WTC11 (cell line): ENCODE measurements around the gene YWHAH. TPM values are rescaled to one million over a fixed set of nuclear protein-coding genes. Genes with fewer than 3 reads are reported as not detected.

Experiments
- ATAC-seq: fragments of 200-7000 bp; cut with Tn5 transposase; 2 replicates; pipeline ENCODE4 v1.10.0; 2021; ENCODE audit warnings: mild to moderate bottlenecking, moderate library complexity
- CTCF ChIA-PET: fragments of 300-600 bp; sonication (Branson Sonifier 250); formaldehyde crosslinking; loops from one replicate; lab custom pipeline; 2021; ENCODE audit warnings: antibody characterized with exemption; lab: Charles Lee
- POLR2A ChIA-PET: fragments of 350-600 bp; sonication (Branson Sonifier 250); formaldehyde crosslinking; loops from one replicate; lab custom pipeline; 2021; ENCODE audit warnings: antibody characterized with exemption; lab: Charles Lee
- DNase-seq: peaks from one replicate; pipeline ENCODE4 v3.0.0; 2021; ENCODE audit warnings: low spot score
- H3K27ac Mint-ChIP-seq: 2 replicates; pipeline ENCODE4 v1.8.0; 2021; ENCODE audit warnings: mixed read lengths
- H3K27me3 Mint-ChIP-seq: 2 replicates; pipeline ENCODE4 v1.8.0; 2021; ENCODE audit warnings: low read depth, mild to moderate bottlenecking, moderate library complexity, mixed read lengths
- H3K36me3 Mint-ChIP-seq: 2 replicates; pipeline ENCODE4 v1.8.0; 2021; ENCODE audit warnings: mixed read lengths
- H3K4me1 Mint-ChIP-seq: 2 replicates; pipeline ENCODE4 v1.8.0; 2022; ENCODE audit warnings: mixed read lengths
- H3K4me3 Mint-ChIP-seq: 2 replicates; pipeline ENCODE4 v1.8.0; 2021; ENCODE audit warnings: mild to moderate bottlenecking, moderate library complexity, mixed read lengths
- H3K9me3 Mint-ChIP-seq: 2 replicates; pipeline ENCODE4 v1.8.0; 2021; ENCODE audit warnings: mixed read lengths
- CTCF ChIP-seq: fragments of 200-600 bp; IDR thresholded peaks from 2 replicates; pipeline ENCODE4 v1.8.0; 2022; ENCODE audit warnings: antibody characterized with exemption
- ELF4 ChIP-seq: sonication (generic); formaldehyde crosslinking; IDR thresholded peaks from 2 replicates; pipeline ENCODE4 v1.8.1; 2022; ENCODE audit warnings: low read depth, mild to moderate bottlenecking, moderate library complexity, missing genetic modification reagents
- ETV6 ChIP-seq: sonication (generic); formaldehyde crosslinking; IDR thresholded peaks from 2 replicates; pipeline ENCODE4 v1.8.1; 2022; ENCODE audit warnings: mild to moderate bottlenecking, missing genetic modification reagents
- JAZF1 ChIP-seq: fragments of 250-450 bp; sonication (Bioruptor Pico); IDR thresholded peaks from 2 replicates; pipeline ENCODE4 v1.9.0; 2021; ENCODE audit warnings: moderate library complexity, mild to moderate bottlenecking, inconsistent platforms
- NFYB ChIP-seq: sonication (generic); formaldehyde crosslinking; conservative IDR thresholded peaks from 2 replicates; pipeline ENCODE4 v1.8.0; 2022; ENCODE audit warnings: low read depth, missing genetic modification reagents
- PRRX2 ChIP-seq: fragments of 250-450 bp; sonication (Bioruptor Pico); IDR thresholded peaks from 2 replicates; pipeline ENCODE4 v1.8.0; 2021; ENCODE audit warnings: mild to moderate bottlenecking
- ZNF138 ChIP-seq: sonication (generic); formaldehyde crosslinking; conservative IDR thresholded peaks from 2 replicates; pipeline ENCODE4 v1.8.1; 2022; ENCODE audit warnings: mild to moderate bottlenecking, moderate library complexity, missing genetic modification reagents
- ZNF219 ChIP-seq: sonication (generic); formaldehyde crosslinking; IDR thresholded peaks from 2 replicates; pipeline ENCODE4 v1.8.0; 2023; ENCODE audit warnings: missing genetic modification reagents, mild to moderate bottlenecking, borderline replicate concordance
- ZNF281 ChIP-seq: sonication (generic); formaldehyde crosslinking; IDR thresholded peaks from 2 replicates; pipeline ENCODE4 v1.8.0; 2023; ENCODE audit warnings: mild to moderate bottlenecking, missing genetic modification reagents
- ZNF317 ChIP-seq: sonication (generic); formaldehyde crosslinking; IDR thresholded peaks from 2 replicates; pipeline ENCODE4 v1.8.1; 2023; ENCODE audit warnings: low read depth, mild to moderate bottlenecking, moderate library complexity, missing genetic modification reagents, borderline replicate concordance
- ZNF671 ChIP-seq: fragments of 250-450 bp; sonication (Bioruptor Pico); IDR thresholded peaks from 2 replicates; pipeline ENCODE4 v1.8.0; 2021; ENCODE audit warnings: mild to moderate bottlenecking
- total RNA-seq: library from RNA; stranded (reverse); gene quantifications from 3 replicates; pipeline ENCODE4 v1.2.3, GENCODE V29; 2021
- TF ChIP-seq, protein P1 (sequence below): fragments of 250-450 bp; sonication (Bioruptor Pico); IDR thresholded peaks from 2 replicates; pipeline ENCODE4 v1.9.0; 2021; ENCODE audit warnings: mild to moderate bottlenecking
- TF ChIP-seq, protein P2 (sequence below): sonication (generic); formaldehyde crosslinking; IDR thresholded peaks from 2 replicates; pipeline ENCODE4 v1.8.0; 2022; ENCODE audit warnings: mild to moderate bottlenecking, missing genetic modification reagents
- TF ChIP-seq, protein P3 (sequence below): fragments of 250-450 bp; sonication (Bioruptor Pico); IDR thresholded peaks from 2 replicates; pipeline ENCODE4 v2.1.2; 2022; ENCODE audit warnings: mild to moderate bottlenecking, moderate library complexity
- TF ChIP-seq, protein P4 (sequence below): sonication (generic); formaldehyde crosslinking; IDR thresholded peaks from 2 replicates; pipeline ENCODE4 v1.8.1; 2022; ENCODE audit warnings: mild to moderate bottlenecking, missing genetic modification reagents, moderate library complexity, borderline replicate concordance
- TF ChIP-seq, protein P5 (sequence below): sonication (generic); formaldehyde crosslinking; IDR thresholded peaks from 2 replicates; pipeline ENCODE4 v1.8.1; 2023; ENCODE audit warnings: mild to moderate bottlenecking, missing genetic modification reagents
- TF ChIP-seq, protein P6 (sequence below): sonication (generic); formaldehyde crosslinking; conservative IDR thresholded peaks from 2 replicates; pipeline ENCODE4 v1.8.1; 2023; ENCODE audit warnings: mild to moderate bottlenecking, low read depth, missing genetic modification reagents, moderate library complexity

Gene YWHAH
- total RNA-seq, 1 experiment from 2014 or later, result 203 TPM

DNA sequence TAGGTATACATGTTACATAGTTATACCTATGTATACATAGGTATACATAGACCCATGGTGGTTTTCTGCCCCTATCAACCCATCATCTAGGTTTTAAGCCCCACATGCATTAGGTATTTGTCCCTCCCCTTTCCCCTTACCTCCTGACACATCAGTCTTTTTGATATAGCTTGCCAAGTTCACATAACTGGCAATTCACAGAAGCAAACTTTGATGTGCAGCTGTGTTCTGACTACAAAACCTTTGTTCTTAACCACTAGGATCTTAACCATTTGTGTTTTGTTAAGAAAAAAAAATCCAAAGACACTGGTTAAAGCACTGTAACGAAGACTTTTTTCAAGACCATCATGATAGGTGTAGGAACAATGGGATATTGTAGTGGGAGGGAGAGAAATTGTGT lies 55.8 kb downstream of the YWHAH start (continued):
- no peak for TF ChIP-seq ZNF281 (CRISPR knock-in tag)
- TF ChIP-seq ZNF138 (CRISPR knock-in tag), result no peak
- no peak for TF ChIP-seq ETV6 (CRISPR knock-in tag)
- TF ChIP-seq, protein P1, sequence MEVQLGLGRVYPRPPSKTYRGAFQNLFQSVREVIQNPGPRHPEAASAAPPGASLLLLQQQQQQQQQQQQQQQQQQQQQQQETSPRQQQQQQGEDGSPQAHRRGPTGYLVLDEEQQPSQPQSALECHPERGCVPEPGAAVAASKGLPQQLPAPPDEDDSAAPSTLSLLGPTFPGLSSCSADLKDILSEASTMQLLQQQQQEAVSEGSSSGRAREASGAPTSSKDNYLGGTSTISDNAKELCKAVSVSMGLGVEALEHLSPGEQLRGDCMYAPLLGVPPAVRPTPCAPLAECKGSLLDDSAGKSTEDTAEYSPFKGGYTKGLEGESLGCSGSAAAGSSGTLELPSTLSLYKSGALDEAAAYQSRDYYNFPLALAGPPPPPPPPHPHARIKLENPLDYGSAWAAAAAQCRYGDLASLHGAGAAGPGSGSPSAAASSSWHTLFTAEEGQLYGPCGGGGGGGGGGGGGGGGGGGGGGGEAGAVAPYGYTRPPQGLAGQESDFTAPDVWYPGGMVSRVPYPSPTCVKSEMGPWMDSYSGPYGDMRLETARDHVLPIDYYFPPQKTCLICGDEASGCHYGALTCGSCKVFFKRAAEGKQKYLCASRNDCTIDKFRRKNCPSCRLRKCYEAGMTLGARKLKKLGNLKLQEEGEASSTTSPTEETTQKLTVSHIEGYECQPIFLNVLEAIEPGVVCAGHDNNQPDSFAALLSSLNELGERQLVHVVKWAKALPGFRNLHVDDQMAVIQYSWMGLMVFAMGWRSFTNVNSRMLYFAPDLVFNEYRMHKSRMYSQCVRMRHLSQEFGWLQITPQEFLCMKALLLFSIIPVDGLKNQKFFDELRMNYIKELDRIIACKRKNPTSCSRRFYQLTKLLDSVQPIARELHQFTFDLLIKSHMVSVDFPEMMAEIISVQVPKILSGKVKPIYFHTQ (CRISPR knock-in tag), result no peak

DNA sequence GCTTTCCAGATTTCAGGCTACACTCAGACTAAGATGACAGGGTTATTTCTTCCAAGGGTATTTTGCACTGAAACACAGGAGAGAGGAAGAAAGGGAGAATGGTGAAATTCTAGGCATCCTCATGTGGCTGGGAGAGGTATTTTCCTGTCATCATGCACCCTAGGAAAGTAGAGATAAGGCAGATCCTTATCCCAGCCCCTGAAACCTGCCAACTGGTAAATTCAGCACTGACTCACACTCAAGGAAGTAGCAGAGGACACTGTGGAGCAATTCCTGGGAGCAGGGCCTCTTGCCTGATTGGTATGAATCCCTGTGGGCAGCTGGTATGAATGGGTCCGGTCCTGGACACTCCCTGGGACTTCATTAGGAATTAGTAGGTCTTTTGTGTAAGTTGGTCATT lies 61.1 kb downstream of the YWHAH start:
- no peak for DNase-seq
- H3K27me3 Mint-ChIP-seq, result peaks cover under 1% of the 10 kb centered on the region
- ATAC-seq, result no peak
- peaks cover 8% of the 10 kb centered on the region; the same call in 1 of the 2 replicates for H3K9me3 Mint-ChIP-seq
- CTCF ChIA-PET, result no interaction called here
- H3K4me1 Mint-ChIP-seq, result no peaks in the 10 kb centered on the region
- POLR2A ChIA-PET, result no interaction called here
- no peak overlapping the region for H3K27ac Mint-ChIP-seq
- no peaks in the 10 kb centered on the region for H3K36me3 Mint-ChIP-seq
- H3K4me3 Mint-ChIP-seq, result no peak overlapping the region
- TF ChIP-seq JAZF1 (CRISPR knock-in tag) (no peak), ZNF219 (CRISPR knock-in tag) (no peak), NFYB (CRISPR knock-in tag) (no peak), ELF4 (CRISPR knock-in tag) (no peak), PRRX2 (no peak), ZNF138 (CRISPR knock-in tag) (no peak), CTCF (no peak), ZNF317 (CRISPR knock-in tag) (no peak), ZNF671 (CRISPR knock-in tag) (no peak)
- TF ChIP-seq, protein P2, sequence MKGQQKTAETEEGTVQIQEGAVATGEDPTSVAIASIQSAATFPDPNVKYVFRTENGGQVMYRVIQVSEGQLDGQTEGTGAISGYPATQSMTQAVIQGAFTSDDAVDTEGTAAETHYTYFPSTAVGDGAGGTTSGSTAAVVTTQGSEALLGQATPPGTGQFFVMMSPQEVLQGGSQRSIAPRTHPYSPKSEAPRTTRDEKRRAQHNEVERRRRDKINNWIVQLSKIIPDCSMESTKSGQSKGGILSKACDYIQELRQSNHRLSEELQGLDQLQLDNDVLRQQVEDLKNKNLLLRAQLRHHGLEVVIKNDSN (CRISPR knock-in tag), result no peak
- TF ChIP-seq, protein P3, sequence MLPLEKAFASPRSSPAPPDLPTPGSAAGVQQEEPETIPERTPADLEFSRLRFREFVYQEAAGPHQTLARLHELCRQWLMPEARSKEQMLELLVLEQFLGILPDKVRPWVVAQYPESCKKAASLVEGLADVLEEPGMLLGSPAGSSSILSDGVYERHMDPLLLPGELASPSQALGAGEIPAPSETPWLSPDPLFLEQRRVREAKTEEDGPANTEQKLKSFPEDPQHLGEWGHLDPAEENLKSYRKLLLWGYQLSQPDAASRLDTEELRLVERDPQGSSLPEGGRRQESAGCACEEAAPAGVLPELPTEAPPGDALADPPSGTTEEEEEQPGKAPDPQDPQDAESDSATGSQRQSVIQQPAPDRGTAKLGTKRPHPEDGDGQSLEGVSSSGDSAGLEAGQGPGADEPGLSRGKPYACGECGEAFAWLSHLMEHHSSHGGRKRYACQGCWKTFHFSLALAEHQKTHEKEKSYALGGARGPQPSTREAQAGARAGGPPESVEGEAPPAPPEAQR (CRISPR knock-in tag), result no peak
- TF ChIP-seq, protein P4, sequence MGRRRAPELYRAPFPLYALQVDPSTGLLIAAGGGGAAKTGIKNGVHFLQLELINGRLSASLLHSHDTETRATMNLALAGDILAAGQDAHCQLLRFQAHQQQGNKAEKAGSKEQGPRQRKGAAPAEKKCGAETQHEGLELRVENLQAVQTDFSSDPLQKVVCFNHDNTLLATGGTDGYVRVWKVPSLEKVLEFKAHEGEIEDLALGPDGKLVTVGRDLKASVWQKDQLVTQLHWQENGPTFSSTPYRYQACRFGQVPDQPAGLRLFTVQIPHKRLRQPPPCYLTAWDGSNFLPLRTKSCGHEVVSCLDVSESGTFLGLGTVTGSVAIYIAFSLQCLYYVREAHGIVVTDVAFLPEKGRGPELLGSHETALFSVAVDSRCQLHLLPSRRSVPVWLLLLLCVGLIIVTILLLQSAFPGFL, result no peak
- TF ChIP-seq, protein P5, sequence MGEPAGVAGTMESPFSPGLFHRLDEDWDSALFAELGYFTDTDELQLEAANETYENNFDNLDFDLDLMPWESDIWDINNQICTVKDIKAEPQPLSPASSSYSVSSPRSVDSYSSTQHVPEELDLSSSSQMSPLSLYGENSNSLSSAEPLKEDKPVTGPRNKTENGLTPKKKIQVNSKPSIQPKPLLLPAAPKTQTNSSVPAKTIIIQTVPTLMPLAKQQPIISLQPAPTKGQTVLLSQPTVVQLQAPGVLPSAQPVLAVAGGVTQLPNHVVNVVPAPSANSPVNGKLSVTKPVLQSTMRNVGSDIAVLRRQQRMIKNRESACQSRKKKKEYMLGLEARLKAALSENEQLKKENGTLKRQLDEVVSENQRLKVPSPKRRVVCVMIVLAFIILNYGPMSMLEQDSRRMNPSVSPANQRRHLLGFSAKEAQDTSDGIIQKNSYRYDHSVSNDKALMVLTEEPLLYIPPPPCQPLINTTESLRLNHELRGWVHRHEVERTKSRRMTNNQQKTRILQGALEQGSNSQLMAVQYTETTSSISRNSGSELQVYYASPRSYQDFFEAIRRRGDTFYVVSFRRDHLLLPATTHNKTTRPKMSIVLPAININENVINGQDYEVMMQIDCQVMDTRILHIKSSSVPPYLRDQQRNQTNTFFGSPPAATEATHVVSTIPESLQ (CRISPR knock-in tag), result no peak
- TF ChIP-seq, protein P6, sequence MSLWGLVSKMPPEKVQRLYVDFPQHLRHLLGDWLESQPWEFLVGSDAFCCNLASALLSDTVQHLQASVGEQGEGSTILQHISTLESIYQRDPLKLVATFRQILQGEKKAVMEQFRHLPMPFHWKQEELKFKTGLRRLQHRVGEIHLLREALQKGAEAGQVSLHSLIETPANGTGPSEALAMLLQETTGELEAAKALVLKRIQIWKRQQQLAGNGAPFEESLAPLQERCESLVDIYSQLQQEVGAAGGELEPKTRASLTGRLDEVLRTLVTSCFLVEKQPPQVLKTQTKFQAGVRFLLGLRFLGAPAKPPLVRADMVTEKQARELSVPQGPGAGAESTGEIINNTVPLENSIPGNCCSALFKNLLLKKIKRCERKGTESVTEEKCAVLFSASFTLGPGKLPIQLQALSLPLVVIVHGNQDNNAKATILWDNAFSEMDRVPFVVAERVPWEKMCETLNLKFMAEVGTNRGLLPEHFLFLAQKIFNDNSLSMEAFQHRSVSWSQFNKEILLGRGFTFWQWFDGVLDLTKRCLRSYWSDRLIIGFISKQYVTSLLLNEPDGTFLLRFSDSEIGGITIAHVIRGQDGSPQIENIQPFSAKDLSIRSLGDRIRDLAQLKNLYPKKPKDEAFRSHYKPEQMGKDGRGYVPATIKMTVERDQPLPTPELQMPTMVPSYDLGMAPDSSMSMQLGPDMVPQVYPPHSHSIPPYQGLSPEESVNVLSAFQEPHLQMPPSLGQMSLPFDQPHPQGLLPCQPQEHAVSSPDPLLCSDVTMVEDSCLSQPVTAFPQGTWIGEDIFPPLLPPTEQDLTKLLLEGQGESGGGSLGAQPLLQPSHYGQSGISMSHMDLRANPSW (CRISPR knock-in tag), result no peak
